Stimulated activated CD4-positive, alpha-beta T cell treated with anti-CD3 and anti-CD28 coated beads, TNF-alpha, amount 100 ng/mL, for 24 hours (primary cell): ENCODE measurements around the gene ZDHHC8.

Source experiments
- DNase-seq, 3 experiments: peaks; one replicate each; pipeline ENCODE4 v3.0.0-alpha.2; 2020; ENCODE audit warnings: low read depth in 3 of 3

ZDHHC8 gene

GRCh38 chr22:20178075-20178914 is 46.7 kb downstream of the ZDHHC8 start:
- DNase-seq, result no peak

- no peak for DNase-seq
Measured at GRCh38 chr22:20178915-20179227, 47.3 kb downstream of the ZDHHC8 start.

GRCh38 chr22:20179455-20180244 is 48.0 kb downstream of the ZDHHC8 start:
- no peak for DNase-seq

- no peak for DNase-seq
Measured at GRCh38 chr22:20180245-20180630, 48.6 kb downstream of the ZDHHC8 start.

GRCh38 chr22:20180640-20181039 is 49.0 kb downstream of the ZDHHC8 start:
- DNase-seq, result no peak

GRCh38 chr22:20181194-20181883 is 49.7 kb downstream of the ZDHHC8 start:
- DNase-seq, result no peak

GRCh38 chr22:20181884-20182236 is 50.3 kb downstream of the ZDHHC8 start:
- no peak for DNase-seq

GRCh38 chr22:20182365-20182764 is 50.8 kb downstream of the ZDHHC8 start:
- no peak for DNase-seq

- no peak for DNase-seq
Measured at GRCh38 chr22:20183101-20183500, 51.5 kb downstream of the ZDHHC8 start.

GRCh38 chr22:20183823-20184222 is 52.2 kb downstream of the ZDHHC8 start:
- no peak for DNase-seq

- DNase-seq, result no peak
Measured at GRCh38 chr22:20184501-20185165, 53.0 kb downstream of the ZDHHC8 start.

- DNase-seq, result no peak
Measured at GRCh38 chr22:20185750-20186149, 54.1 kb downstream of the ZDHHC8 start.

- DNase-seq, result no peak
Measured at GRCh38 chr22:20186183-20186870, 54.7 kb downstream of the ZDHHC8 start.

- no peak for DNase-seq
Measured at GRCh38 chr22:20186871-20187546, 55.4 kb downstream of the ZDHHC8 start.

GRCh38 chr22:20187777-20188566 is 56.4 kb downstream of the ZDHHC8 start:
- no peak for DNase-seq

GRCh38 chr22:20188567-20188877 is 56.9 kb downstream of the ZDHHC8 start:
- DNase-seq, result no peak

GRCh38 chr22:20191000-20191515 is 59.5 kb downstream of the ZDHHC8 start:
- DNase-seq, result no peak

- DNase-seq, result no peak
Measured at GRCh38 chr22:20191803-20192202, 60.2 kb downstream of the ZDHHC8 start.

GRCh38 chr22:20192293-20192971 is 60.8 kb downstream of the ZDHHC8 start:
- DNase-seq, result no peak
